IMR-90 (cell line): ENCODE data around the gene NOTO. TPM values are rescaled to one million over a fixed set of nuclear protein-coding genes. Genes with fewer than 3 reads are reported as not detected.

ENCODE experiments used
- polyA plus RNA-seq, 3 experiments: library from polyadenylated mRNA; depleted of rRNA; stranded (reverse); fragments of >200 nt; gene quantifications; 2 replicates each; pipeline ENCODE4 v1.2.3, GENCODE V29; 2012; ENCODE audit warnings: low replicate concordance in 1 of 3
- total RNA-seq: library from RNA; depleted of rRNA; stranded (reverse); fragments of >200 nt; gene quantifications from 2 replicates; pipeline ENCODE4 v1.2.3, GENCODE V29; 2012
- TF ChIP-seq, protein P1 (sequence below): conservative IDR thresholded peaks from 2 replicates; pipeline ENCODE4 v1.5.1; 2012; ENCODE audit warnings: mild to moderate bottlenecking, low read depth, low read length, improper control_type of control experiment

The NOTO gene
- total and polyA plus RNA-seq, 2 of the 4 experiments (the other 2 are of a cell fraction): not detected

- TF ChIP-seq, protein P1, sequence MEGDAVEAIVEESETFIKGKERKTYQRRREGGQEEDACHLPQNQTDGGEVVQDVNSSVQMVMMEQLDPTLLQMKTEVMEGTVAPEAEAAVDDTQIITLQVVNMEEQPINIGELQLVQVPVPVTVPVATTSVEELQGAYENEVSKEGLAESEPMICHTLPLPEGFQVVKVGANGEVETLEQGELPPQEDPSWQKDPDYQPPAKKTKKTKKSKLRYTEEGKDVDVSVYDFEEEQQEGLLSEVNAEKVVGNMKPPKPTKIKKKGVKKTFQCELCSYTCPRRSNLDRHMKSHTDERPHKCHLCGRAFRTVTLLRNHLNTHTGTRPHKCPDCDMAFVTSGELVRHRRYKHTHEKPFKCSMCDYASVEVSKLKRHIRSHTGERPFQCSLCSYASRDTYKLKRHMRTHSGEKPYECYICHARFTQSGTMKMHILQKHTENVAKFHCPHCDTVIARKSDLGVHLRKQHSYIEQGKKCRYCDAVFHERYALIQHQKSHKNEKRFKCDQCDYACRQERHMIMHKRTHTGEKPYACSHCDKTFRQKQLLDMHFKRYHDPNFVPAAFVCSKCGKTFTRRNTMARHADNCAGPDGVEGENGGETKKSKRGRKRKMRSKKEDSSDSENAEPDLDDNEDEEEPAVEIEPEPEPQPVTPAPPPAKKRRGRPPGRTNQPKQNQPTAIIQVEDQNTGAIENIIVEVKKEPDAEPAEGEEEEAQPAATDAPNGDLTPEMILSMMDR: no peak
Observed at GRCh38 chr2:73250872-73251846, 48.8 kb downstream of the NOTO start (continued).
